ENCODE data around the gene TMEM229B. TPM values are rescaled to one million over a fixed set of nuclear protein-coding genes. Genes with fewer than 3 reads are reported as not detected.

Gene TMEM229B
- 0.43 and 0.88 TPM in 2 replicates for total RNA-seq

DNA sequence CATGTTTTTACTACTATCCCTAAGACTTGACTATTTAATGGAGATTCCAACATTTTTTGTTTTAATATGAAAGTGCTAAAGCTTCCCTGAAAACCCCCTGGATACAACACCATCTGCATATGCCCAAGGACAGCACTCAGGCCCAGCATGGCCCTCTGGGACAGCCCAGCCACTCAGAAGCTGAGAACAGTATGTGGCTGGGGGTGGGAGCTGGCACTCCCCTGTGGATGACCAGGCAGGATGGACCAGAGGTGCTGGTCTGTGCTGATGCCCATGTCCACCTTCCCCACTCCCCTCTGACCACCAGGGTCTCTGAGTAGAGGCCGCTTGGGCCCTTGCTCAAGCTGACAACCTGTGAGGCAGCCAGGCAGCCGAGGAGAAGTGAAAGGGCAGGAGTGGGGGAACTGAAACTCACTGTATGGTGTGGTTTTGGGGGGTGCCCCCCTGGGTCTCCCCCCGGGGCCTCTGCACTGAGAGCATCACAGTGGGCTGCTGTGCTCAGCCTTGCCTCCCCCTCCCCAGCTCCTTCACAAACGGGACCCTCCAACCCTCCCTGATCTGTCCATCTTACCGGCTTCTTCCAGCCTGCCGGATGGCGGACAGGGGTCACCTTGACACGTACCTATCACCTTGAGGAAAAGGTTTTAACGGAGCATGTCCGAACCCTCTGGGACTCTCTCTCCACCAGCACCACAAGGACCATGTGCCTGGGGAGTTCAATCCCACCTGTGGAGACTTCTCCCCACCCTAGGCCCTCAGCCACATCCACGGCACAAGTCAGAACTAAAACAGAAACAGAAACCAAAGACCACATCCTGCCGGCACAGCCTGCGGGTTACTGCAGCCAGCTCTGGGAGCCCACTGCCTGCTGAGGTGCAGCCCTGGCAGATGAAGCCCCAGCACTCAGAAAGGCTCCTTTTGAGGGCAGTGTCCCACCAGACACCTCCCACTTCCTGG, at the start of gene TMEM229B:
Gene TMEM229B, minus strand, starts transcription at position 785 of the 957 bp plus-strand sequence. CDS start 14,798 bp downstream, outside the sequence.

DNA sequence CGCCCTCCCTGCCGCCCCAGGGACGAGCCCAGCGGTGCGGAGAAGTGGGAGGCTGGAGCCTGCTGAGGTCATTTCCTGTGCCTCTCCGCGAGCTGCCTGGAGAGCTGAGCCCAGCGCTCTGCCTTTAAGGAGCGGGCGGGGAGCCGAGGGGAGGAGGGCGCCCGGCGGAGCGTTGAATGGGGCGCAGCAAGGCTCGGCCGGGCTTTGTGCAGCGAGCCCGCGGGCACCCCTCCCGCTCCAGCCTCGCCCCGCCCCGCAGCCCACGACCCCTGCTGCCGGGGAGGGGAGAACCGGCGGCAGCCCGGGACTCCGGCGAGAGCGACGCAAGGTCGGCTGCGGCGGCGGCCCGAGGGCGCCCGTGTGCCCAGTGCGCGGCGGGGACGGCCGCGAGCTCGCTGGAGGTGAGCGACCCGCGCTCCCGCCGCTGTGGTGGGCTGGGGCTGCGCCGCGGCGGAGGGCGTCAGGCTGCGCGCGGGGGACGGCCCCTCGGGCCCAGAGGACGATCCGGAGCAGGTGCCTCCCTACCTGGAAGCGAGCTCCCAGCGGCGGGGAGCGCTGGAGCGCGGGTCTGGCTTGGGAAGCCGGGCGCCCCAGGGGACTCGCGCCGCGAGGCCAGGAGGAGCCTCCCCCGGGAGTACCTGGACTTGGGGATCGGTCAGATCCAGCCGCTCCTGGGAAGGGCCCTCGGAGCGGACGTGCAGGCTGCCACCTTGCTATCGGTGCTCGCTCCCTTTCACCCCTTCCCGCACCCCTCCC, 44.7 kb upstream of the TMEM229B start, which contains the start of gene PLEKHH1:
Gene PLEKHH1, plus strand, starts transcription at position 293 of the 756 bp plus-strand sequence. CDS start 8,578 bp downstream, outside the sequence.

Small RNA genes within 50 kb of the gene (small RNA-seq; reads per million reads assigned to genes)
- gene MIR5694 (ENCODE audit: low replicate concordance): not detected

Other genes starting within 250 kb of the TMEM229B start
- 10.1 and 27.3 TPM in 2 replicates for gene PALS1, start 247.3 kb downstream of the TMEM229B start, total RNA-seq
- gene ATP6V1D, start 128.9 kb downstream of the TMEM229B start, total RNA-seq: 122 and 158 TPM in 2 replicates
- 139 and 260 TPM in 2 replicates for gene EIF2S1, start 128.4 kb downstream of the TMEM229B start, total RNA-seq
- gene PLEK2, start 76.6 kb downstream of the TMEM229B start, total RNA-seq: 12.0 and 44.7 TPM in 2 replicates
- 1.1 and 1.3 TPM in 2 replicates for gene PLEKHH1, start 44.6 kb upstream of the TMEM229B start, total RNA-seq
- 10.9 and 17.3 TPM in 2 replicates for gene PIGH, start 111.5 kb upstream of the TMEM229B start, total RNA-seq
- 8.0 and 9.2 TPM in 2 replicates for gene ARG2, start 131.2 kb upstream of the TMEM229B start, total RNA-seq
- 43.1 and 57.6 TPM in 2 replicates for gene VTI1B, start 185.9 kb upstream of the TMEM229B start, total RNA-seq
- gene RDH11, start 207.0 kb upstream of the TMEM229B start, total RNA-seq: 97.2 and 147 TPM in 2 replicates
- gene RDH12, start 213.2 kb upstream of the TMEM229B start, total RNA-seq: under 0.01 TPM in 1 of 2 replicates, not detected in the other

Data from placental pericyte (primary cell).